ENCODE results near the gene ATG4B. TPM values are rescaled to one million over a fixed set of nuclear protein-coding genes. Genes with fewer than 3 reads are reported as not detected.
A peak's percentile ranks its signal among the peaks of the same experiment; 100 is the strongest.

ATG4B gene
- total RNA-seq, 2 experiments from 2014 or later, result 86.5 to 89.4 TPM

DNA sequence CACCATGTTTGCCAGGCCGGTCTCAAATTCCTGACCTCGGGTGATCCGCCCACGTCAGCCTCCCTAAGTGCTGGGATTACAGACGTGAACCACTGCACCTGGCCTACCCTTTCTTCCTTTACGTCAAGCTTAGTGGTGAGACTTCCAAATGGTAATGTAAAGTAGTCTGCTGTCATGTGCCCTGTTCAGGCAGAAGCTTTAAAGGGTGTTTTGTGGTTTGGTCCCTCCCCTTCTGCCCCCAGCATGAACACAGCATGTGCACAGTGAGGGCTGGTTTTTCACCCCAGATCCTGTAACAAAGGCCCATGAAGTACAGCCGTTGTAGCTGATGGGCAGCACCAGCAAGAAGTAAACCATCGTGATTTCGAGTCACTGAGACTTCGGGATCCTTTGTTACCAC lies 51.8 kb downstream of the ATG4B start:
- Histone ChIP-seq H3K9me3 (ENCODE audit: control insufficient read depth in 1 of 2, insufficient read depth in 1 of 2, low read length in 2 of 2) (no peaks in the 10 kb centered on the region), H3K27me3 (ENCODE audit: control insufficient read depth in 1 of 2, insufficient read depth in 2 of 2, low read length in 2 of 2) (no peaks in the 10 kb centered on the region), H3K27ac (ENCODE audit: low read depth in 1 of 2, low read length in 2 of 2) (no peak overlapping the region), H3K4me1 (ENCODE audit: insufficient read depth, low read length) (peaks cover 37% of the 10 kb centered on the region), H3K4me3 (ENCODE audit: low read length) (no peak overlapping the region), H3K36me3 (ENCODE audit: insufficient read depth, low read length) (peaks cover 26% of the 10 kb centered on the region)
- no peaks in the 10 kb centered on the region for H3K9me3 Mint-ChIP-seq
- peak overlapping the region; percentile 79 for H3K4me3 Mint-ChIP-seq
- peak in 5 of 14 experiments; percentile 15 to 55 (median 38) for DNase-seq
- ATAC-seq (ENCODE audit: poor library complexity), result peak; percentile 43
- H3K27me3 Mint-ChIP-seq, result no peaks in the 10 kb centered on the region
- POLR2A ChIA-PET, result interaction anchor here (0.6 to 5.7 kb wide), 4 partner anchors 10 to 47 kb away, joined by 3 to 179 read pairs (median 6); partner anchors contain the start of genes D2HGDH and ING5
- intact Hi-C loops (cut with DNase I, micrococcal nuclease), result loop anchor here (5.0 to 10.0 kb wide), 4 partner anchors 55 to 1102 kb away; partner anchors contain the start of genes ATG4B (in 1 of the 2), CAPN10 (in 1 of the 2), FARP2 (in 1 of the 2) and THAP4 (in 1 of the 2)
- no peak for TF ChIP-seq CTCF (IDR thresholded peaks at IDR 0.05)
- peaks cover 37% of the 10 kb centered on the region for H3K36me3 Mint-ChIP-seq (ENCODE audit: low read depth)
- H3K27ac Mint-ChIP-seq, result peak overlapping the region; percentile 78
- H3K4me1 Mint-ChIP-seq (ENCODE audit: low read depth), result peaks cover 38% of the 10 kb centered on the region
- CTCF ChIA-PET, result interaction anchor here (2.0 to 2.3 kb wide), 2 partner anchors 9 to 13 kb away, joined by 9 to 15 read pairs; partner anchors contain the start of gene ING5

DNA sequence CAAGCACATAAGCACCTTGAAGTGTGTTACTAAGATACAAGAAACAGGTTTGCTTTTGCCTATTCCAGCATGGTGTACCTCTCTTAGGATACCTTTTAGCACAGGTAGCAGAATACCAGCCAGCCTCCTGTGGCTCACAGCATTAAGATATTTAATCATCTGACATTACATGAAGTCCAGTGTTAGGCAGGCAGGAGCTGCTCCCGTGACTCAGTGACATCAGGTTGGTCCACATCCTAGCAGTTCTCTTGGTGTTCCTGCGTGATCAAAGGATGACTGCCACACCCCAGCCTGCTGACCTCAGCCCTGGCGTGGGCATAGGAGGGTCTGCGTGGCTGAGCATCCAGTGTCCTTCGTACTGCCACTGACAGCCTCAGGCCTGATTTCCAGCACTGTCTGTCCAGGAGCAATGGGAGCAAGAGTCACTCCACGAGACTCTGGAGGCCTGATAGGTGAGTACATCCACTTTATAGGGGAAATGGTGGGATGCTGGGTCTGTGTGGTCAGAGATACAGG lies 52.8 kb downstream of the ATG4B start:
- CTCF ChIA-PET, result no interaction called here
- Histone ChIP-seq H3K4me3 (ENCODE audit: low read length) (no peak overlapping the region), H3K36me3 (ENCODE audit: insufficient read depth, low read length) (peaks cover 29% of the 10 kb centered on the region), H3K4me1 (ENCODE audit: insufficient read depth, low read length) (peaks cover 37% of the 10 kb centered on the region), H3K27me3 (ENCODE audit: control insufficient read depth in 1 of 2, insufficient read depth in 2 of 2, low read length in 2 of 2) (no peaks in the 10 kb centered on the region), H3K27ac (ENCODE audit: low read depth in 1 of 2, low read length in 2 of 2) (no peak overlapping the region), H3K9me3 (ENCODE audit: control insufficient read depth in 1 of 2, insufficient read depth in 1 of 2, low read length in 2 of 2) (no peaks in the 10 kb centered on the region)
- Mint-ChIP-seq H3K27me3 (no peaks in the 10 kb centered on the region), H3K4me3 (no peak overlapping the region), H3K9me3 (no peaks in the 10 kb centered on the region), H3K4me1 (ENCODE audit: low read depth) (peaks cover 38% of the 10 kb centered on the region), H3K36me3 (ENCODE audit: low read depth) (peaks cover 32% of the 10 kb centered on the region), H3K27ac (peak overlapping the region; percentile 78)
- intact Hi-C loops (cut with DNase I, micrococcal nuclease), result no loop called here
- ATAC-seq (ENCODE audit: poor library complexity) (no peak), DNase-seq (no peak)
- no peak for TF ChIP-seq CTCF (IDR thresholded peaks at IDR 0.05)
- POLR2A ChIA-PET, result interaction anchor here (2.2 to 5.7 kb wide), 2 partner anchors 10 to 44 kb away, joined by 10 to 179 read pairs; partner anchors contain the start of genes D2HGDH and ING5

DNA sequence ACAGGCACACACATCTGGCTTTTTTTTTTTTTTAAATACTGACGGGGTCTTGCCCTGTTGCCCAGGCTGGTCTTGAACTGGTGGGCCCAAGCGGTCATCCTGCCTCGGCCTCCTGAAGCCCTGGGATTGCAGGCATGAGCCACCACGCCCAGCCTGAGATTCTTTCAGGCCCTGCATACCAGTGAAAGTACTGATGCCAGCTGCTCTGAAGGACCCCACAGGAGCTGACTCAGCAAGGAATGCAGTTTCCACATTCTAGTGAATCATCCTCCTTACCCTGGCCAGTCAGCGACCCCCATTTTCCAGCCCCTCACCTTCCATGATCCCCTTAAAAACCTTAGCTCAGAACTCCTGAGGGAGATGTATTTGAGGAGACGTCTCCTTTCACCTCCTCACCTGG lies 55.0 kb downstream of the ATG4B start:
- Histone ChIP-seq H3K4me1 (ENCODE audit: insufficient read depth, low read length) (peaks cover 24% of the 10 kb centered on the region), H3K36me3 (ENCODE audit: insufficient read depth, low read length) (peaks cover 29% of the 10 kb centered on the region), H3K9me3 (ENCODE audit: control insufficient read depth in 1 of 2, insufficient read depth in 1 of 2, low read length in 2 of 2) (no peaks in the 10 kb centered on the region), H3K27ac (ENCODE audit: low read depth in 1 of 2, low read length in 2 of 2) (no peak overlapping the region), H3K4me3 (ENCODE audit: low read length) (no peak overlapping the region), H3K27me3 (ENCODE audit: control insufficient read depth in 1 of 2, insufficient read depth in 2 of 2, low read length in 2 of 2) (no peaks in the 10 kb centered on the region)
- intact Hi-C loops (cut with DNase I, micrococcal nuclease), result no loop called here
- TF ChIP-seq CTCF (IDR thresholded peaks at IDR 0.05), result no peak
- Mint-ChIP-seq H3K4me3 (no peak overlapping the region), H3K27me3 (no peaks in the 10 kb centered on the region), H3K36me3 (ENCODE audit: low read depth) (peaks cover 32% of the 10 kb centered on the region), H3K9me3 (no peaks in the 10 kb centered on the region), H3K27ac (no peak overlapping the region), H3K4me1 (ENCODE audit: low read depth) (peaks cover 26% of the 10 kb centered on the region)
- DNase-seq (no peak), ATAC-seq (ENCODE audit: poor library complexity) (no peak)
- ChIA-PET CTCF (no interaction called here), POLR2A (interaction anchor here (0.7 to 2.4 kb wide), 2 partner anchors 9 to 34 kb away, joined by 3 to 18 read pairs; partner anchors contain the start of gene ING5)

Measured in CD4-positive, alpha-beta T cell (primary cell).